GM10847 (cell line): ENCODE data around the gene BRSK1.
A peak's percentile ranks its signal among the peaks of the same experiment; 100 is the strongest.

ENCODE experiments used
- POLR2A ChIP-seq: IDR thresholded peaks from 2 replicates; pipeline ENCODE4 v1.6.1; 2011; ENCODE audit not compliant: insufficient read length; ENCODE audit errors: extremely low read depth

The BRSK1 gene

GRCh38 chr19:55278391-55279135, 5.2 kb upstream of the BRSK1 start:
- TF ChIP-seq POLR2A = no peak

GRCh38 chr19:55279340-55279739, 4.5 kb upstream of the BRSK1 start:
- no peak for TF ChIP-seq POLR2A

GRCh38 chr19:55279770-55280643, 3.8 kb upstream of the BRSK1 start, which contains the start of gene HSPBP1:
TSS of gene HSPBP1 (minus strand) at chr19:55280110. CDS start at chr19:55279608, 502 bp downstream.
- TF ChIP-seq POLR2A = peak; percentile 52

GRCh38 chr19:55284405-55285058, 735 bp downstream of the BRSK1 start:
- TF ChIP-seq POLR2A = no peak

GRCh38 chr19:55285229-55285890, 1.6 kb downstream of the BRSK1 start:
- TF ChIP-seq POLR2A = no peak

- no peak for TF ChIP-seq POLR2A
These were observed 3.7 kb downstream of the BRSK1 start for GRCh38 chr19:55287361-55288079.

GRCh38 chr19:55289117-55289796, 5.5 kb downstream of the BRSK1 start:
- no peak for TF ChIP-seq POLR2A

- no peak for TF ChIP-seq POLR2A
These were observed 13.5 kb downstream of the BRSK1 start for GRCh38 chr19:55297267-55297666.

- TF ChIP-seq POLR2A = no peak
These were observed 16.2 kb downstream of the BRSK1 start for GRCh38 chr19:55299991-55300390.

GRCh38 chr19:55300886-55301458, 17.2 kb downstream of the BRSK1 start:
- no peak for TF ChIP-seq POLR2A

- TF ChIP-seq POLR2A = no peak
These were observed 17.9 kb downstream of the BRSK1 start for GRCh38 chr19:55301459-55302317.

GRCh38 chr19:55302318-55302703, 18.5 kb downstream of the BRSK1 start:
- no peak for TF ChIP-seq POLR2A

GRCh38 chr19:55303477-55303876, 19.7 kb downstream of the BRSK1 start:
- TF ChIP-seq POLR2A = no peak
